Inflammatory macrophage treated with lipopolysaccharide for 1 hour (primary cell): ENCODE measurements around the gene TBC1D22A.

Experiments used
- DNase-seq, 2 donors: peaks; one replicate each; pipeline ENCODE4 v3.0.0-alpha.2; 2020 to 2022

Gene TBC1D22A

DNA sequence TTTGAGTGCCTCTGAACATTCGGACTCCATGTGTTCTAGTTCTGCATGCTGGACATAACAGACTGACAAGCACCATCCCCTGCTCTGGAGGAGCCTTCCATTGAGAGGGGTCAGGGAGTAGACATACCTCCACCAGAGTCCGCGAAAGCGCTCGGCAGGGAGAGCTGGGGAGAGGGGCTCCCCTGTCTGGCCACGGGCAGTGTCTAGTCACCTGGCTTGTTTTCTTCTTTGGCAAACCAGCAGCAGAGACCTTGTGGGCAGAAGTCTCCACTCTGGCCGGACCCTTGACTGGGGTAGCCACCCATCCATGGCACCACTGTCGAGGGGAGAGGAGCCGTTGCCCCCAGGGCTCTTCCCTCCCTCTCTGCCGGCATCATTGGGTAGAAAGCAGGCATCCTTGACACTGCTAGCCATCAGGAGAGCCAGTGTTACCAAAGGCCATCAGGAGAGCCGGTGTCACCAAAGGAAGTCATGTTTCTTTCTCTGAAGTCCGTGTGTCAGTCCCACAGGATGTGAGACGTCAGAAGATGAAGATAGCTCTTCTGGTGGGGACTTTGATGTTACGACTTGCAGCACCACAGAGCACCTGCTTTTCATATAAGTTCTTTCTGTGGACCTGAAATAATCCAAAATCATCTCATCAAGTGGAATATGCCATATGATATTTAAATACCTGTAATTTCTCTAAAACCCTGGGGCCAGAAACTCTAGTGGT lies 305.6 kb downstream of the TBC1D22A start:
- no peak for DNase-seq

DNA sequence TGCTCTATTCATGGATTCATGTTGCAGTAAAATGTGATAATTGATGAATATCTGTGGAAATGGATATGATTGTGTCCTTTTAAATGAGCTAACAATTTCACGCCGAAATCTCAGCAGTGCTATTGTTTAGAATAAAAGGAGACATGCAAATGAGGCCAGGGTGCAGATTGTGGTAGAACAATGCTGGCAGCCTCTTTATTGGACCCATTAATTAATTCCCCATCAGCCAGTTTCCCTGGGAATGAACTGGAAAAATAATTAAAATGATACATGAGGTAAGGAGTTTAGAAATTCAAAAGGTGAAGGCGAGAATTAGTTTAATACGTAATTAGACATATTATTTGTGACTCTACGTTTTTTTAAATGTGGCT lies 306.2 kb downstream of the TBC1D22A start:
- no peak for DNase-seq

DNA sequence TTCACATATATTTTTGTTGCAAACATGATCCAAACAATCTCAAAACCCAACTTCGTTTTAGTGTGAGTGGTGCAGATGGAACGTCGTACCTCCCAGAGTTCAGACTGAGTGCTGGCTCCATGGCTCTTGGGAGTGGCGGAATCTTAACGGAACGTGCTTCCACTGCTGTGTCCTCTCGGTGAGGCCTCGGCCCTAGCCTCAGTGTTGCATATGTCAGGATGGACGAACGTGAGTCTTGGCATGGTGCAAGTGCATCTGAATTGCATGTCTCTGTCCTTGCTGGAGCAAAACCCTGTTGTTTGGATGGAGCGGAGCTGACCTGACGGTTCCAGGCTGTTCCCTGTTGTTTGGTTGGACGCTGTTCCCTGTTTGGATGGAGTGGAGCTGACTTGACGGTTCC lies 306.8 kb downstream of the TBC1D22A start:
- no peak for DNase-seq

DNA sequence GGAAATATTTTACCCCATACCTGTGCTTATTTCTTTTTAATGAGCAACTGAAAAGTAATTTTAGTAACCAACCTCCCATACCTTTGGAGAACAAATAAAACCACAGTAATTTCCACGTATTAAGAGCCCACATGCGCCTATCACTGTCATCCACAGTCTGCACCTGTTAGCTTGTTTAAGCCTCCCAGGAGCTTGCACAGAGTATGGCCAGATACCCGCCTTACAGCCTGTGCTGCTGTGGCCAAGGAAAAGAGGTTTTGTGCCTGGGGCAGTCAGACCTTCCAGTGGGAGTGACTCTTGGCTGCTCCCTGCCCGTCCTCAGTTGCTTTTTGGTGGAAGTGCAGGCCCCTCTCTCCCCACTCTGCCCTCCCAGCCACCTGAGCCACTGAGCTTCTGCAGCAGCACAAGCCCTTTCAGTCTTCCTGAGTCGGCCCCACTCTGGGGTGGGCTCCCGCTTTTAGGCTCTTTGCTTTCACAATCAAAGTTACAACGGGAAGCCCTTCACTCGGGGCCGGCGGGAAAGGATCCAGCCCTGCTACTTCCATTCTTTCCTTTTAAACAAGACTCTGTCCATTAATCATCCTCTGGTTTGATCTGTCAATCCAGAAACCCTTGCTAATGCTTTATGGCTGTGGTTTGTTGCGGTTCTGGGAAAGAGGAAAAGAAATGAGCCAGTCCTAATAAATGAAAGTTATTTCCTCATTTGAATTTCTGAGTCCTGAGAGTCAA lies 308.8 kb downstream of the TBC1D22A start:
- DNase-seq: peak in 1 of 2 donors; percentile 2

DNA sequence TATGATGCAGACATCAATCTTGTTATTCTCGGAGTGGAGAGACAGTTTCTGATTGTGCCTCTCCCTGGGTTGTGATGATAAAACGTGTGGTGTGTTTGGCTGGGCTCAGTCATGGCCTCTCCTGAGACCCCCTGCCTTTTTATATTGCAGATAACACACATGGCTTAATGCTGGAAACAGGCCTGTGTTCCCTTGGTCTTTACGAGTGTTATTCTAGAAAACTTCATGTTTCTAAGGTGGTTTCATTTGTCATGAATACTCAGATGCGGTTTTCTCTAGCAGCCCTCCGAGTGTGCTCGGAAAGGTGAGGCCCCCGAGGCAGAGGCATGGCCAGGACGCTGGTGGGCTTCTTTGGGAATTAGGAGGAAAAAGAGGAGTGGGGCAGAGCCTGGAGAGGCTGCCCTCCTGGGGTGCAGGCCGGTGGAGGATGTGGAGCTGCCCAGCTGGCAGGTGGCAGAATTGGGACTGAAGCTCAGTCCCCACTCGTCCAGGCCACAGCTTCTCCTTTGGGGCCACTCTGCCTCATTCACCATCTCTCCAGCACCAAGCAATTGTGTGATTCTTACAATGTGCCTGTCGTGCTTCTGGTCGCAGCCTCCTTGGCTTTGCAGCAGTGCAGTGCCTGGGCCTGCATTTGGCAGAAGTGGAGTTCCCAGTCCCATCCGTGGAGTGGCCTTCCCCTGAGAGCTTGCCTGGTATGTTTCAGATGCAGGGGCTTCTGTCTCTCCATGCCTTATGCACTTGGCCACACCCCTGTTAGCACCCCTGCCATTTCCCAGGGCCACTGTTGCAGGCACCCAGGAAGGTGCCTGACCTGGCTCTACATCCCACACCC lies 309.6 kb downstream of the TBC1D22A start:
- no peak for DNase-seq

DNA sequence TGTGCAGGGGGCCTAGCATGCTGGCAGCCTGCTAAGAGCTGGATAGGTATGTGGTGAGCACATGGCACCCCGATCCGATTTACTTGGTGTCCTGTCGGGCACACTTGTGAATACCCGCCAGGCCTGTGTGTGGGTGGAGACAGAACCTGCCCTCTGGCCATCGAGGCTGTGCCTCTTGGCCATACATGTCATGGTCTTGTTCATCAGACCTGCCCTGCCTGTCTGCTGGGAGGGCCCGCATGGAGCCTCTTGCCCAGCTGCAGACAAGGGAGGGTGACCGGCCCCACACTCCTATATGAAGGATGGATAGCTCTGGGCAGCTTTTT lies 310.2 kb downstream of the TBC1D22A start:
- DNase-seq: no peak

DNA sequence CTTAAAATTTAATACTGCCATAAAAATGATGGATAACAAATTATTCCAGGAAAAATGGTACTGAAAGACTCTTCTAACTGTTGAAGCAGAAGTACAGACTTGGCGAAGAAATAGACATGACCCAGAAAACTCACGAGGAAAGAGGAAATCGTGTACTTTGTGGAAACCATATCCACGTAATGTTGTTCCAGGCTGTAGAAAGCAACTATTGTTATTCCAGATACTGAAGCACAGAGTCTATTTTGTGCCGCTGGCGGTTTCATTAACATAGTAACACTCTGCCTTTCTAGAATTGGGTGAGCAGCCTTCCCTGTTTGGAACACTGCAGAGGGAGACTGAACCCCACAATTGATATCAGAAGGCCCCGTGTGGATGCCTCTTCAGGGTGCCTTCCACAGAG lies 310.6 kb downstream of the TBC1D22A start:
- DNase-seq: no peak

DNA sequence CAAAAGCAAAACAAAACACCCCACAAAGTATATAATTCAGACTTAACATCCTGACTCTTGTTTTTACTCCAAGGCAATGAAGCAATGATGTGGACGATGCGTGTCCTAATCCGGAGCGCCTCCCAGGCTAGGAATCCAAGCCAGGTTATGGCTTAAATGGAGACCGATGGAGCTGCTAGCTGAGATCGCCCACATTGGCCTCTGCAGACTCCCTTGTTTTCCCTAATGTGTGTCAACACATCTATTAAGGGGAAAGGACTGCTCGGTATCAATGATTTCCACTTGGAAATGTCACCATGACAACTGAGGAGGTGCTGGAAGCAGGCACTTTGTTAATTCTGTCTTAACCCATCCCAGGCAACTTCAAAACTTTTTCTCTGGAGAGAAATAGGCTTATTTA lies 311.7 kb downstream of the TBC1D22A start:
- no peak for DNase-seq

DNA sequence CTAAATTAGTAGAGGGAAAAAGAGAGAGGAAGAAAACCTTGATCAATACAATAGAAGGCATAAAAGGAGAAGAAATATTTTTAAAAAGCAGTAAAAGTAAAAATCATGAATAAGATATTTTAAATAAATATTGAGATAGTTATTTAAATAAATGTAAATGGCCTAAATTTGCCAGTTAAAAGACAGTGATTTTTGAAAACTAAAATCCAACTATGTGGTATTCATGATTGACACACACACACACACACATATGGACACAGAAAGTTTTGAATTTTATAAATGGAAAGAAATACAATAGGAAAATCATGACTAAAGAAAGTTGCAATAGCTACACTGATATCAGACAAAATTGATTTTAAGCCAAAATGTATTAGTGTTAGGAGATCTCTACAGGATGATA lies 313.1 kb downstream of the TBC1D22A start:
- DNase-seq: no peak

DNA sequence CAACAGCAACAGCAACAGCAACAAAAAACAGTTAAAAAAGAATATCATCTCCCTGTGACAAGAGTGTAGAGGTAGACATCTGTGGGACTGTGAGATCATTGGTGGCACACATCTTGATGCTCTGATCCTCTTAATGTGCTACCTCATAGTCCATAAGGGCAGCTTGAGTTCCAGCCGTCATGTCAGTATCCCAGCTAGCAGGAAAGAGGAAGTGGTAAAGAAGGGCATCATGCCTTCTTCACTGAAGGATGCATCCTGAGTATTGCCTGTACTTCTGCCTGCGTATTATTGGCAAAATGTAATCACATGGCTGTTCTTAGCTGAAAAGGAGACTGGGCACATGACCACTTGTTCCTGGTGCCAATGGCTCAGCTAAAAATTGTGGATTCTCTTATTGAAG lies 314.3 kb downstream of the TBC1D22A start:
- no peak for DNase-seq

DNA sequence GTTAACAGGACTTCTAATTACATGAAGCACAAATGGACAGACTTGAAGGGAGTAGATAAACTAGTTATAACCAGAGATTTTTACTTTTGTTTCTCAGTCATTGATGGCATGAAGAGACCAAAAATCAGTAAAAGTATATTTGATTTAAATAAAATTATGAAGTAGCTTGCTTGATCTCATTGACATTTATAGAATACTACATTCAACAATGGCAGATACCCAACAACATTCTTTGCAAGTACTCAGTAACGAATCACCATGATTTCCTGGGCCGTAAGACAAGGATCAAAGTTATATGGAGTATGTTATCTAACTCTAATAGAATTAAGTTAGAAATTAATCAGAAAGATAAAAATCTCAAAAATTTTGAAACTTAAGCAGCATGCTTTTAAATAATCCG lies 317.6 kb downstream of the TBC1D22A start:
- DNase-seq: no peak

DNA sequence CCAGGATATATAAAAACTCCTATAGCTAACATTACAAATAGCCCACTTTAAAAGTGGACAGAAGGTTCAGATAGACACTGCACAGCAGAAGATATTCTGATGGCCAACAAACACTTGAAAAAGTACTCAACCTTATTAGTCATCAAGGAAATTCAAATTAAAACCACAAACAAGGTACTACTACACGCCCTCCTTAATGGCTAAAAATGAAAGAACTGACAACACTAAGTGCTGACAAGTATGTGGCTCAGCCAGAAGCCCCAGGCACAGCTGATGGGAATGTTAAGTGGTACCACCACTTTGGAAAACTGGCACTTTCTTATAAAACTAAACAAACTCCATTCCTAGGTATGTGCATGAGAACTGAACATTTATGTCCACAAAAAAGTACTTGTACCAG lies 320.1 kb downstream of the TBC1D22A start:
- no peak for DNase-seq

DNA sequence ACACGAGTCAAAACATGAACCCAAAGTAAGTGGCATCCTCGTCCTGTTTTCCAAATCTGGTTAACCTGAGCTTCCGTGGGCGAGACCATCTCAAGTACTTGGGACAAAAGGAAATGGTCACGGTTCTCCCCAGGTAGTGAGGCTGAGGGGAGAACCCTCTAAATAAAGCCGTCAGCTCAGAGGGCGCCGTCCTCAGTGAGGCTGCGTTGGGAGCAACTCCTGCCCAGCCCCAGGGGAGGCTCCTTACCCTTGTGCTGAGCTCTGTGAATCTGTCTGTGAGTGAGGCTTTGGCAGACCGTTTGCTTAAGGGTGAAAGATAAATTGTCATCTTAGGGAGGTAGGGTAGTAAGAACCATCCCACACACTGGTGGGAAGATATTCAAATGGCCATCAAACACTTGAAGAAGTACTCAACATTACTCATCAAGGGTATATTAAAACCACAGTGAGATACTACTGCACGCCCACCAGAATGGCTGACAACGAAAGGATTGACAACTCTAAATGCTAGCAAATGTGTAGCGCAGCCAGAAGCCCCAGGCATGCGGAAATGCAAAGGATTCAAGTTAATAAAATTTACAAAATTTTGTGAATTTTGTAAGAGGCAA lies 321.0 kb downstream of the TBC1D22A start:
- DNase-seq: no peak

DNA sequence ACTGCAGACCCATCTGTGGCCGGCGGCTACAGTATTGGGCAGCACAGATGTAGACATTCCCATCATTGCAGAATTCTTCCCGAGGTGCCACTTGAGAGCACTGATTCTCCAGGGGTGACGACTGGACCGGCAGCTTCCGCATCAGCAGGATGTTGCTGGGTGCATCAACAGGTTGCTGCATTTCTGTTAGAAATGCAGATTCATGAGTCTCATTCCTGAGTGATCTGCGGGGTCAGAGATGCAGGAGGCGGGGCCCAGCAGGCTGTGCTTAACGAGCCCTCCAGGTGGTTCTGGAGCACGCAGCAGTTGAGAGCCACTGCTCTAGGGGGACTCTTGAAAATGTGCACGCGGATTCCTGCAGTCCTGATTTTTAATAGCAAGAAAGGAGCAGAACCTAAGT lies 321.8 kb downstream of the TBC1D22A start:
- DNase-seq: no peak

DNA sequence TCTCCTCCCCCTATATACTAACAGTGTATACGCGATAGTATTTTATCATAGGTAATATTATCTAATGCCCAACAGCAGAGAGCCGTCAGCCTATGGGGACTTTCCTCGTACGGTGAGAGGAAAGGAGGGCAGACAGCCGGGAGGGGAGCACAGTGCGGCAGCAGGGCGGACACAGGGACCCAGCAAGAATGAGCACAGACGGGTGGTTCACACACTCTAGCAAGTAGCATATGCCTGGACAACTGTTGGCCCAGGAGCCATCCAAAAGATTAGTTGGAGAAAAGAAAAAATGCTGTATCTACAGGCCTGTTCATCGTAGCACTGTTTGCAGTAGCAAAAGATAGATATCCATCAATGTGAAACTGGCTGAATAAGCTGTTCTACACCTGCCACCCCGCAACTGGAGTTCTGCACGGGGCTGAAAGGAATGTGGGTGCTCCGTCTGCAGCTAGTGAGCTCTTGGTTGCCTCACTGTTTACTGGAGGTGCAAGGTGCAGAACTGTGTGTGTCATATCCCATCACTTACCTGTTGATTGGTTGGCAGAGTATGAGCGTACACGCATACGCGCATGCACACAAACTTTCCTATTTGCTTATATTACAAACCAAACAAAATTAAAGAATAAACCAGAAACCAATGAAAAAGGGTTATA lies 324.3 kb downstream of the TBC1D22A start:
- DNase-seq: no peak

DNA sequence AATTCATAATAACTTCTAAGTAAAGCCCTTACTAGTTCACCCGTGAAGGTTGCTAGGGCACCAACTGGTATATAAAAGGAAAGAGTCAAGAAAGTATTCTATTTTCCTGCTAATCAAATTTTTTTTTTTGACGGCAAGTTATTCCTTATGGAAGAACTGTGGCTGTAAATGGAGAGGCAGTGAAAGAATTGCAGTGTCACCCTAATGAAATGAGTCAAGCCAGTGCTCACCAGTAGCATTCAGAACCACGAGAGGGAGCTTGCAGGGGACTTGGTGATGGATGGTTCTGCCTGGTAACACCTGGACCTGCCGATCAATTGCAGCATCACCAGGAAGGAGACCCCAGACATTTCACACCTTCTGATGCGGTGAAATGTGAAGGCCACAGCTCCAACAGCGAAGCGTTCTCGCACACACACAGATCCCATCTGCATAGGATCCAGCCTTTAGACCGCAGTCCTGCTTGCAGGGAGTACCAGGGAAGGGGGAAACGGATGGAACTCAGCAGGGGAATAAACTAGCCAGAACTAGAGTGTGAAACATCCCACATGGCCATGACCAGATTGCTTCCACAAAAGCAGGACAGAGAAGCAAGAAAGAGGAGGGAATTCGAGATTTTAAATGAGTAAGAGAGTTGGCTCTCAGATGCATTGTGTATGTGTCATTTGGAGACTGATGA lies 326.2 kb downstream of the TBC1D22A start:
- no peak for DNase-seq

DNA sequence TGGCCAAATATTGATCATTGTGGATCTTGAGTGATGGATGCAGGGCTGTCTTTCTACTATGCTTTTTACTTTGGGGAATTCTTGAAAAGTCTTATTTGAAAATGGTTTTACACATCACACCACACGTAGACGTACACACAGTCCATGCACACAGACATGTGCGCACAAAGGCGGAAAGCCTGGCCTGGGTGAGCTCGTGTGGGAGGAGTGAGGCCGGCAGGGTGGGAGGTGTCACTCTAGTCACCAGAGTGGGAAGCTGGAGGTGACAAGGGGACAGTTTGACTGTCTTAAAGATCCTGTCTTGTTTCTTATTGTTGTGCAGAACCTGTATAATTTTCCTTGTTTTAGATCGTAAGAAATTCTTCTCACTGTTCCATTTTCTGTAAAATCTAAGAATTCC lies 326.9 kb downstream of the TBC1D22A start:
- DNase-seq: no peak

DNA sequence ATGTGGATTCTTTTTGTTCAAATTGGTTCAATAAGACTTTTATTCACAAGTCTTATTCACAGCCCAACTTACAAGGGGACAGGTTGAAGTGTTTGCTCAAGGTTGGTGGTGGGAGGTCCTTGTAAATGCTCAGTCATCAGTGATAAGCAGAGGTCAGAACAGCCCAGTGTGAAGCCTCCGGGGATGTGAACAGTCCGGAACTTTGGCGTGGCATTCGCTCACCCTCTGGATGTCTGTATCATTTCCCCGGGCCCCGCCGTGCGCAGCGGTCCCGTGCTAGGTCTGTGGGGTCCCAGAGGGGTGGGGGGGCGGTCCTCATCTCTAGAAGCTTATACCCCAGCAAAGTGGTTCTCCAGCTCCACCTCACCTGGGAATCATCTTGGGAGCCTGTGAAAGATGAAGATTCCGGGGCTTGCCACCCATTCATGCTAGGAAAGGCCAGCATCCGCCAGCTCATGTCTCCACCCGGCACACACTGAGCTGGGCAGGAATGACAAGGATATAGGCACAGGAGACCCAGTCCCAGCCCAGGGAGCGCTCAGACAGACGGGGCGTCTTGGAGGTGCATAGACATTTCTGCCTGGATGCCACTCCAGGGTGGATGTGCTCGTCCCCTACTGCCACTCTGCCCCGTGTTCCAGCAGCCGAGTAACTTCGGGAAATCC lies 327.5 kb downstream of the TBC1D22A start:
- DNase-seq: no peak

DNA sequence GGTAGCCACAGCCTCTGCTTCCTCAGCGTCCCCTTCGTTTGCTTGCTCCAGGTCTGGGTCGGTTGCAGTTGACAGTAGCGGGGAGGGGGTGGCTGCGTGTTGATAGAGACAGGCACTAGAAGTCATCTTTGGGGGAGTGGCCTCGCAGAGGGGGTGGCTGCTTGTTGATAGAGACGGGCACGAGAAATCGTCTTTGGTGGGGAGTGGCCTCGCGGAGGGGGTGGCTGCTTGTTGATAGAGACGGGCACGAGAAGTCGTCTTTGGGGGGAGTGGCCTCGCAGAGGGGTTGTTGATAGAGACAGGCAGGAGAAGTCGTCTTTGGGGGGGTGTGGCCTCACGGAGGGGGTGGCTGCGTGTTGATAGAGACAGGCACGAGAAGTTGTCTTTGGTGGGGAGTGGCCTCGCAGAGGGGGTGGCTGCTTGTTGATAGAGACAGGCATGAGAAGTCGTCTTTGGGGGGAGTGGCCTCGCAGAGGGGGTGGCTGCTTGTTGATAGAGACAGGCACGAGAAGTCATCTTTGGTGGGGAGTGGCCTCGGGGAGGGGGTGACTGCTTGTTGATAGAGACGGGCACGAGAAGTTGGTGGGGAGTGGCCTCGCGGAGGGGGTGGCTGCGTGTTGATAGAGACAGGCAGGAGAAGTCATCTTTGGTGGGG lies 328.3 kb downstream of the TBC1D22A start:
- no peak for DNase-seq

DNA sequence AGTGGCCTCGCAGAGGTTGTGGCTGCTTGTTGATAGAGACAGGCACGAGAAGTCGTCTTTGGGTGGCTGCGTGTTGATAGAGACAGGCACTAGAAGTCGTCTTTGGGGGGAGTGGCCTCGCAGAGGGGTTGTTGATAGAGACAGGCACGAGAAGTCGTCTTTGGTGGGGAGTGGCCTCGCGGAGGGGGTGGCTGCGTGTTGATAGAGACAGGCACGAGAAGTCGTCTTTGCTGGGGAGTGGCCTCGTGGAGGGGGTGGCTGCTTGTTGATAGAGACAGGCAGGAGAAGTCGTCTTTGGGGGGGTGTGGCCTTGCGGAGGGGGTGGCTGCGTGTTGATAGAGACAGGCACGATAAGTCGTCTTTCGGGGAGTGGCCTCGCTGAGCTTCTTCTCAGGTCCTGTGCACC lies 328.8 kb downstream of the TBC1D22A start:
- DNase-seq: no peak
